Subcutaneous abdominal adipose tissue (tissue), 5 donors: ENCODE measurements around the gene HHLA2.

Experiments
- H3K27ac ChIP-seq: one replicate; pipeline ENCODE4 v1.7.0; 2013; ENCODE audit warnings: low read depth, mild to moderate bottlenecking, inconsistent platforms, low read length, moderate library complexity
- H3K27me3 ChIP-seq, 5 donors: one replicate each; pipeline ENCODE4 v1.7.0; 2013; ENCODE audit warnings: low read length in 5 of 5, inconsistent platforms in 1 of 5; ENCODE audit not compliant: control insufficient read depth in 5 of 5, insufficient read depth in 4 of 5
- H3K36me3 ChIP-seq, 5 donors: one replicate each; pipeline ENCODE4 v1.7.0; 2013; ENCODE audit warnings: low read length in 5 of 5; ENCODE audit not compliant: control insufficient read depth in 5 of 5, insufficient read depth in 5 of 5
- H3K4me1 ChIP-seq, 5 donors: one replicate each; pipeline ENCODE4 v1.7.0; 2013; ENCODE audit warnings: low read length in 5 of 5, mild to moderate bottlenecking in 3 of 5, moderate library complexity in 1 of 5; ENCODE audit not compliant: control insufficient read depth in 5 of 5, insufficient read depth in 5 of 5
- H3K4me3 ChIP-seq, 5 donors: one replicate each; pipeline ENCODE4 v1.7.0; 2013; ENCODE audit warnings: low read length in 5 of 5, low read depth in 1 of 5
- H3K9ac ChIP-seq, 5 donors: one replicate each; pipeline ENCODE4 v1.7.0; 2013; ENCODE audit warnings: low read length in 5 of 5, mild to moderate bottlenecking in 4 of 5, moderate library complexity in 3 of 5
- H3K9me3 ChIP-seq, 5 donors: one replicate each; pipeline ENCODE4 v1.7.0; 2013; ENCODE audit warnings: low read length in 5 of 5; ENCODE audit not compliant: control insufficient read depth in 5 of 5
- donor health status: healthy.
- donor health status: healthy.
- donor health status: healthy.
- donor health status: healthy.
- donor health status: healthy.

The HHLA2 gene

DNA sequence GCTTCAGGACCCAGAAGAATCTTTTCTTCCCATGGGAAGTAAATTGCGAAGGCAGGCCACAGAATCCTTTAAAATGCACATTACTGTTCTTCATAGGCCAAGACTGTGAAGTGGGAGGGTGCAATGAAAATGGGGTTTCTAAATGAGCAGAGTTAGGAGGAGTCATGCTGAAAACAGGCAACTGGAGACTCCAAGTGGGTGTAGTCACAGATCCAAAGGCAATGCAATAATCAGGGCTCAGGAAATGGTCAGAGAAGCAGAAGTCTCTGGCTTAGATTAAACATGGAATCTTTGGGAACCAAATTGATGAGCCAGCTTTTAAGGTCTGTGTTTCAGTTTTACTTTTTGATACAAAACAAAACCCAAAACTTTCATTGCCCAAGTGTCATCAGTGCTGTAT lies 37.6 kb downstream of the HHLA2 start:
- H3K9me3 ChIP-seq: no peaks in the 10 kb centered on the region
- no peak overlapping the region for H3K9ac ChIP-seq
- no peak overlapping the region for H3K27ac ChIP-seq
- no peaks in the 10 kb centered on the region for H3K36me3 ChIP-seq
- H3K4me1 ChIP-seq: peaks cover 0 to 6% (median 0%) of the 10 kb centered on the region in 5 donors
- H3K27me3 ChIP-seq: no peaks in the 10 kb centered on the region
- no peak overlapping the region for H3K4me3 ChIP-seq

DNA sequence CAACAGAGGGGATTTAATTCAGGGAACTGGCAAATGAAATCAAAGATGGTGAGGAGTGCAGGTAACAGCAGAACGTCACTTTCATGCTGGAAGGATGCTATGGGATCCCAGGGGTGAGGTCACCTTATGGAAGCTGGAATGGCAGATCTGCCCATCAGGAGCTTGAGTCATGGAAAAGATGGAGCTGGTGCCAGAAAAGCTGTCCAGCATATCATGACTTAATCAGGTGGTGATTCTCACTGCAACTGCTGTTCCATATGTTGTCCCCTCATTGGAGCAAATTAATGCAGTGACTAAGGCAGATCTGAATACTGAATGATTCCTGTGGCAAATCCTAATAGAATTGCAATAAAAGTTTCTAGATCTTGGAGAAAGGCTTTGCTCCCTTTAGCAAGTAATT lies 38.4 kb downstream of the HHLA2 start:
- no peak overlapping the region for H3K27ac ChIP-seq
- H3K9me3 ChIP-seq: no peaks in the 10 kb centered on the region
- H3K4me1 ChIP-seq: no peaks in the 10 kb centered on the region
- H3K27me3 ChIP-seq: no peaks in the 10 kb centered on the region
- H3K36me3 ChIP-seq: no peaks in the 10 kb centered on the region
- H3K4me3 ChIP-seq: no peak overlapping the region
- H3K9ac ChIP-seq: no peak overlapping the region

DNA sequence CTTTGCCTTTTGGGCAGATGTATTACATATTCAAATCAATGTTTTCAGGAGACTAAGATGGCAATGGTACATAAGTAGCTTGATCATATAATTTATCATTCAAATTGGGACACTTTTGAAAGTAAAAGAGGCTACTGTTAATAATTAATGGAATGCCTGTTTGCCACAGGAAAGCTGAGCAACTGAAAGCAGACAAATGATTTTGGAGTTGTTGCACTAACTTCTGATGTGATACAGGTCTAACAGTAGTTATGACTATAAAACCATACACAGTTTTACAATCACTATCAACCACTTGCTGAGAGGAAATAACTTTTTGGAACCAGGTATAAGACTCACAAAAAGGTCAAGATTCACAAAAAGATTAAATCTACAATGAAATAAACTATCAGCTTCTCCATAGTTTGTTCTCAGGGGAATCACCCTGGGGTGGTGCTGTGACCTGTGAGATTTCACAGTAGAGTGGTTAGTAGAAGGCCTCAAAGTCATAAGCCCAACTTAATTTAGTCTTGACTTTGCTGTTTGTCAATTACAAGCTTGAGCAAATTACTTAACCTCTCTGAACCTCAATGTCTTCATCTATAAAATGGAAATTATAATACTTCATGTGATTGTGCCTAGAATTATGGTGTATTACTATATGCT lies 42.7 kb downstream of the HHLA2 start:
- no peaks in the 10 kb centered on the region for H3K27me3 ChIP-seq
- no peak overlapping the region for H3K9ac ChIP-seq
- no peaks in the 10 kb centered on the region for H3K4me1 ChIP-seq
- no peaks in the 10 kb centered on the region for H3K36me3 ChIP-seq
- H3K4me3 ChIP-seq: no peak overlapping the region
- H3K27ac ChIP-seq: no peak overlapping the region
- no peaks in the 10 kb centered on the region for H3K9me3 ChIP-seq

DNA sequence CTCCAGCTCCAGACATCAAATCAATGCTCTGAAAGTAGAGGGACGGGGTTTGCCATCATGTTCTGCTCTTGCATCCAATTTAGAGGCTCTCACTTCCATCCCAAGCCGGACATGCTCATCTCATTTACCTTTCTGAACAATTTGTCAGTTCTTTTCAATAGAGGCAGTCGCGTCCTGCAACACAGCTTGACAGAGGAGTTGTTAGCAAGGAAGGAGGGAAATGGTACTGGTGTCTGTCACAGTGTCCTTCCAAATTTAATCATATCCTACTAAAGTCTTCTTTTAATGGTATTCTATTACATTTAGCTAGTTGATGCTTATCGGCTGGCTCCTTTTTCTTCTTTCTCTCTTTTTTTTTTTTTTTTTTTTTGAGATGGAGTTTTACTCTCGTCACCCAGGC lies 45.6 kb downstream of the HHLA2 start:
- H3K9ac ChIP-seq: no peak overlapping the region
- H3K9me3 ChIP-seq: no peaks in the 10 kb centered on the region
- no peak overlapping the region for H3K4me3 ChIP-seq
- no peaks in the 10 kb centered on the region for H3K4me1 ChIP-seq
- no peak overlapping the region for H3K27ac ChIP-seq
- H3K36me3 ChIP-seq: no peaks in the 10 kb centered on the region
- H3K27me3 ChIP-seq: no peaks in the 10 kb centered on the region

DNA sequence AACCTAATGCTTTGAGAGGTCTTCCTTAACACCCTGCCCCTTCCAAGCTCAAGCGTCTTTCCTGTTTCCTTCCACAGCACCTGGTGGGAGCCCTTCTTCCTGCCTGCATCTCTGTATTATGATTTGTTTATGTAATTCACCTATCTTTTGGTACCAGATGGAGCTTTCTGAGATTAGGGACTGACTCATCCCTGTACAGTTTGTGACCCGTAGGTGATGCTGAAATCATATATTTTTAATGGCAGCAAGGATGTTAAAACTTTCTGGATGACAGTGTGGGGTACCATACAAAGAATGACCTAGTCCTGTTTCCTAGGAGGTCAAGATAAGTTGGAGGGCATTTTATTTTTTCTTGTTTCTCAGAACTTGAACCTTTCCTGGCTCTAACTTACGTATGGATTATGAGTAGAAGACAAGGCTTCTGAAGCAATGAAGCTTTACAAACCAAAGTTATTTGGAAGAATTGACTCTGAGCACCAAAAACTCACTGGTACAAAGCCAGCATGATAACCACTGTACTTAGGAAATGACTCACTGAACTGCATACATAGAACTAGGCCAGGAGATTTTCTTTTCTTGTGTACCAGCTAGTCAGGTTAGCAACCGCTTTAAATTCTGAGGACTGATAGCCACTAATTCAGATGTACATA lies 46.6 kb downstream of the HHLA2 start:
- Histone ChIP-seq H3K4me3 (no peak overlapping the region), H3K4me1 (no peaks in the 10 kb centered on the region), H3K27ac (no peak overlapping the region), H3K36me3 (no peaks in the 10 kb centered on the region), H3K9me3 (no peaks in the 10 kb centered on the region), H3K27me3 (no peaks in the 10 kb centered on the region), H3K9ac (no peak overlapping the region)

DNA sequence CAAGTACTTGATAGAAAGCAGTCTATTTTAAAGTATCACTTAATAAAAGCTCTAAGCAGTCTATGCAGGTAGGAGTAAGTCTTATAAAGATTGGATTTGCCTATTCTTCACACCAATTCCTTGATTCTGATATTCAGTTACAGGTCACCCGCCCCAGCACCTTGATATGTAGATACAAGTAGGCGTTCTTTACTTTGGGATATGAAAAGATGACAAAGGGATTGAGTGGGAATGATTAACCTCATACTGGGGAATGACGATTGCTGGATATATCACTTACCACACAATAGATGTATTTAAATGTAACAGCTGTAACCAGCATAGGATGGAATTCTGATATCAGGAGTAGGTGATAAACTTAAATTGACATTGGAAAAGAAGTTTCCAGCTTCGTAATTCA lies 47.1 kb downstream of the HHLA2 start:
- Histone ChIP-seq H3K9ac (no peak overlapping the region), H3K4me3 (no peak overlapping the region), H3K9me3 (no peaks in the 10 kb centered on the region), H3K27ac (no peak overlapping the region), H3K27me3 (no peaks in the 10 kb centered on the region), H3K36me3 (no peaks in the 10 kb centered on the region), H3K4me1 (no peaks in the 10 kb centered on the region)

DNA sequence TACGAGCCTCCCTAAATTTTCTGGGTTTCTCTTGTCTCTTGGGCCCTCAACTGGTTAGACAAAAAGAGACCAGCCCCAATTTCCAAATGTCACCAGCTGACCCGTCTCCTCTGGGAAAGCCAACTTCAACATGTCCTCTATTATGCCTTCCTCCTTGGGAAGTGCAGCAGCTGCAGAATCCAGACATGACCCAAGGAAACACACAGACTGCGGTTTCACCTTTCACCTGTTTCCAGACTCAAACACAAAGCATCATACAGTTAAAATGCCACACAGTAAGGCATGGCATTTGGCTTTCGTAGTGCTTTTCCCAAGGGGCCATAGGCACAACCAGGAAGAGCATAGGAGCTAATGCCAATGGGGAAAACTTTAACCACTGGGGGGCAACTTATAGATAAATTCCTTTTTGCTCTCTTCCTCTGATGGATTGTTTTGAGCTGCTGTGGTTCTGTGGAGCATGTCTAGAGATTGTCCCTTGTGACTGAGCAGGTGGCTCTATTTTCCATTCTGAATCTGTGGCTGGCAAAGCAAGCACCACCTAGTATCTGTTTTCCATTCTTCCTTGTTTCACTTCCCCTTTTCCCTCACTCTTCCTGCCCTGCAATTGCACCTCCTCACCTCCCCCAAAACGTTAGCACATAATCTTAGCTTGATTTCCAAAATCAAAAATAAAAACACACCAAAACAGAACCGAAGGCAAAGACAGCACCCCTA lies 49.3 kb downstream of the HHLA2 start:
- Histone ChIP-seq H3K27me3 (no peaks in the 10 kb centered on the region), H3K36me3 (no peaks in the 10 kb centered on the region), H3K9me3 (no peaks in the 10 kb centered on the region), H3K4me3 (no peak overlapping the region), H3K27ac (no peak overlapping the region), H3K9ac (no peak overlapping the region), H3K4me1 (no peaks in the 10 kb centered on the region)

DNA sequence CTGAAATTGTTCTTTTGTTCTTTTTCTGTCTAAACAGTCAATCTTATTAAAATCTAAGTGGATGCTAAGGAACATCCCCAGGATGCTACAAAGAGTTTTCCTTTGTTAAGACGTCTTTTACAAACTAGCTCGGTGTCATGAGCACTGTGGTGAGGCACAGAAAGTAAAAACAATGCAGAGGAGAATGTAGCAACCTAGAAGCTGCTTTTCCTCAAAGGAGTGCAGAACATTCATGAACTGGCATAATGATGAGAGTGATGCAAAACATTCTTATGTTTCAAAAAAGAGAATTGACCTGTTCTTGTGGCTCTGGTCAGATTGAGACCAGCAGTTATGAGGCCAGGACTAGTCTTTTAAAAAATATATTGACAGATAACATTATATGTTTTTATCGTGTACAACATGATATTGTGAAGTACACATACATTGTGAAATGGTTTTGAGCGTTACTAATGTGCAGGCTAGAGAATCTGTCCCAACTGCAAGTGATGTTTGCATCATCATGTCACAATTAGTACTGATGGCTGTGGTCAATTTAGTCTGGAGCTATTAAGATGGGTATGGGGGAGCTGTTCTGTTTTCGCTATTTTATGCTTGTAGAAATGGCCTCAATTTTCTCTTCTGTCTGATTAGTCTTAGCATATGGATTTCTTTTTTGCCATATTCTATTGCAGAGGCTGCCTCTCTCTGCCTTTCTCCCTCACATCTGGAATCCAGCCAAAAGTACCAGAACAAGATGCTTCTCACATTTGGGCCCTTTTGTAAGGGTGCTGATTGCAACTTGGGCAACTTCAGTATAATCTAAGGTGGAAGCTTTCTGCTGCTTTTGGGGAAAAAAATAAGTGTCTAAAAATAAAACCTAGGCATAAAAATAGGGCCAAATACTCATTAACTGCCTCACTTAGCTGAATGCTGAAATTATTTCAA lies 50.2 kb downstream of the HHLA2 start:
- no peaks in the 10 kb centered on the region for H3K36me3 ChIP-seq
- H3K4me1 ChIP-seq: no peaks in the 10 kb centered on the region
- no peaks in the 10 kb centered on the region for H3K9me3 ChIP-seq
- H3K27me3 ChIP-seq: no peaks in the 10 kb centered on the region
- no peak overlapping the region for H3K9ac ChIP-seq
- H3K4me3 ChIP-seq: no peak overlapping the region
- H3K27ac ChIP-seq: no peak overlapping the region

DNA sequence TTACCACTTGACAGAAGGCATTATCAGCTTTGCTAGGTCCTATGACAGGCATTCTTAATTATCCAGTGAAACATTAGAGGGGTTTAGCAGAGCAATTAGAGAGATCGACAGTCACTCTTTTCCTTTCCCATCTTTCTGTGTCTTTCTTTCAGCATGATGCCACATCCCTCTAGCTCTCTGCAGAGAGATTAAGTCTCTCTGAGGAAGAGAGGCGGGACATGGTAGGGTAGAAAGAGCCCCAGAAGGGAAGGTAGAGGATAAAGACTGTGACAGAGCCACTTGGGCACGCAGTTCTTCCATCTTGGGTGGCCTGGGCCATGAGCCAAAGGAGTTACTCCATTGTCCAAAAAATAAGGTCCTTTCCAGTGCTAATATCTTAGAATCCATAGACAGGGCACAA lies 55.8 kb downstream of the HHLA2 start:
- H3K9me3 ChIP-seq: peaks cover 0 to 2% (median 0%) of the 10 kb centered on the region in 5 donors
- no peaks in the 10 kb centered on the region for H3K27me3 ChIP-seq
- H3K4me3 ChIP-seq: no peak overlapping the region

More for the DNA sequence above, 55.8 kb downstream of the HHLA2 start:
- Histone ChIP-seq H3K36me3 (no peaks in the 10 kb centered on the region), H3K9ac (no peak overlapping the region), H3K27ac (no peak overlapping the region), H3K4me1 (no peaks in the 10 kb centered on the region)
